Measurements from ENCODE around the gene ENAH. TPM values are rescaled to one million over a fixed set of nuclear protein-coding genes. Genes with fewer than 3 reads are reported as not detected.

Gene ENAH
- total RNA-seq, 1 experiment from 2014 or later: 100 TPM

DNA sequence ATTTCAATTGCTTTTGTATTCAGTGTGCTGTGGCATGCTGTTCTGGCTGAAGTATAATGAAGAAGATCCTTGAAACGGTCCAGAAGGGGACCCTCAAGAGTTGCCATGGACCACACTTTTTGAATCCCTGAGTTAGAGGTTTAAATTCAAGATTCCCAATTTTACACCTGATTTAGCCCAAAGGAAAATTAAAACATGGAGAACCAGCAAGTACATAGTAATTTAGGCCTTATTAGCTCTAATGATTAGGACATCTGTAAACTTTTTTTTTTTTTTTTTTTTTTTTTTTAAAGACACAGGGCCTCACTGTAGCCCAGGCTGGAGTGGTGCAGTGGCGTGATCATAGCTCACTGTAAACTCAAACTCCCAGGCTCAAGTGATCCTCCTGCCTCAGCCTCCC is 107.3 kb downstream of the ENAH start:
- Histone ChIP-seq H3K27me3 (ENCODE audit: insufficient read depth, low read length) (no peaks in the 10 kb centered on the region), H3K4me2 (ENCODE audit: low read length) (no peak overlapping the region), H3K27ac (ENCODE audit: low read depth, low read length) (no peak overlapping the region), H3K36me3 (ENCODE audit: control insufficient read depth in 1 of 2, insufficient read depth in 2 of 2, low read length in 2 of 2) (no peaks in the 10 kb centered on the region), H3K4me3 (replicated peaks in 1 of 2; ENCODE audit: low read depth in 1 of 2, low read length in 2 of 2) (no peak overlapping the region), H3K4me1 (ENCODE audit: control insufficient read depth in 1 of 2, insufficient read depth in 2 of 2, low read length in 2 of 2) (no peaks in the 10 kb centered on the region), H4K20me1 (ENCODE audit: insufficient read depth) (no peaks in the 10 kb centered on the region), H3K9me3 (ENCODE audit: control insufficient read depth in 1 of 2, insufficient read depth in 1 of 2, low read depth in 1 of 2, low read length in 2 of 2) (no peaks in the 10 kb centered on the region), H3K9me2 (ENCODE audit: insufficient read depth) (no peaks in the 10 kb centered on the region), H3K9ac (ENCODE audit: low read length) (no peak overlapping the region), H3K79me2 (ENCODE audit: insufficient read depth, low read length) (peaks cover 8% of the 10 kb centered on the region), H2AFZ (ENCODE audit: low read depth, low read length, poor library complexity, severe bottlenecking) (no peak overlapping the region)
- intact Hi-C loops (cut with micrococcal nuclease): no loop called here
- no TSS peak for BruUV-seq (replicated peaks)
- ATAC-seq (no peak), DNase-seq (ENCODE audit: low read depth, low spot score) (no peak)
- TF ChIP-seq, protein P1, sequence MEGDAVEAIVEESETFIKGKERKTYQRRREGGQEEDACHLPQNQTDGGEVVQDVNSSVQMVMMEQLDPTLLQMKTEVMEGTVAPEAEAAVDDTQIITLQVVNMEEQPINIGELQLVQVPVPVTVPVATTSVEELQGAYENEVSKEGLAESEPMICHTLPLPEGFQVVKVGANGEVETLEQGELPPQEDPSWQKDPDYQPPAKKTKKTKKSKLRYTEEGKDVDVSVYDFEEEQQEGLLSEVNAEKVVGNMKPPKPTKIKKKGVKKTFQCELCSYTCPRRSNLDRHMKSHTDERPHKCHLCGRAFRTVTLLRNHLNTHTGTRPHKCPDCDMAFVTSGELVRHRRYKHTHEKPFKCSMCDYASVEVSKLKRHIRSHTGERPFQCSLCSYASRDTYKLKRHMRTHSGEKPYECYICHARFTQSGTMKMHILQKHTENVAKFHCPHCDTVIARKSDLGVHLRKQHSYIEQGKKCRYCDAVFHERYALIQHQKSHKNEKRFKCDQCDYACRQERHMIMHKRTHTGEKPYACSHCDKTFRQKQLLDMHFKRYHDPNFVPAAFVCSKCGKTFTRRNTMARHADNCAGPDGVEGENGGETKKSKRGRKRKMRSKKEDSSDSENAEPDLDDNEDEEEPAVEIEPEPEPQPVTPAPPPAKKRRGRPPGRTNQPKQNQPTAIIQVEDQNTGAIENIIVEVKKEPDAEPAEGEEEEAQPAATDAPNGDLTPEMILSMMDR (IDR thresholded peaks at IDR 0.05 in 2 of 3, conservative IDR thresholded peaks at IDR 0.05 in 1 of 3; ENCODE audit: borderline replicate concordance in 1 of 3, insufficient read depth in 1 of 3, low read depth in 2 of 3, low read length in 2 of 3): no peak
- TF ChIP-seq FOSL1 (IDR thresholded peaks at IDR 0.05; ENCODE audit: low read depth) (no peak), TCF7L2 (IDR thresholded peaks at IDR 0.05; ENCODE audit: borderline replicate concordance, extremely low read depth, insufficient read depth, insufficient read length) (no peak), CBX3 (IDR thresholded peaks at IDR 0.05; ENCODE audit: low read depth) (no peak), EZH2phosphoT487 (IDR thresholded peaks at IDR 0.05; ENCODE audit: borderline replicate concordance) (no peak), SRF (IDR thresholded peaks at IDR 0.05; ENCODE audit: low read depth) (no peak), ZNF274 (IDR thresholded peaks at IDR 0.05; ENCODE audit: low read depth, low read length) (no peak), ELF1 (IDR thresholded peaks at IDR 0.05; ENCODE audit: borderline replicate concordance, low read depth) (no peak), EZH2 (IDR thresholded peaks at IDR 0.05) (no peak), JUND (IDR thresholded peaks at IDR 0.05) (no peak), POLR2A (IDR thresholded peaks at IDR 0.05; ENCODE audit: borderline replicate concordance, extremely low read depth, insufficient read depth, insufficient read length) (no peak), POLR2AphosphoS5 (IDR thresholded peaks at IDR 0.05; ENCODE audit: low read depth, low read length) (no peak), YY1 (IDR thresholded peaks at IDR 0.05; ENCODE audit: extremely low read depth, insufficient replicate concordance, low read depth, low read length) (no peak), CEBPB (IDR thresholded peaks at IDR 0.05; ENCODE audit: low read depth) (no peak), SP1 (IDR thresholded peaks at IDR 0.05; ENCODE audit: low read depth) (no peak), SIN3A (IDR thresholded peaks at IDR 0.05; ENCODE audit: low read depth) (no peak)
- TF ChIP-seq, protein P2, sequence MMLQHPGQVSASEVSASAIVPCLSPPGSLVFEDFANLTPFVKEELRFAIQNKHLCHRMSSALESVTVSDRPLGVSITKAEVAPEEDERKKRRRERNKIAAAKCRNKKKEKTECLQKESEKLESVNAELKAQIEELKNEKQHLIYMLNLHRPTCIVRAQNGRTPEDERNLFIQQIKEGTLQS (IDR thresholded peaks at IDR 0.05): no peak
- TF ChIP-seq, protein P3, sequence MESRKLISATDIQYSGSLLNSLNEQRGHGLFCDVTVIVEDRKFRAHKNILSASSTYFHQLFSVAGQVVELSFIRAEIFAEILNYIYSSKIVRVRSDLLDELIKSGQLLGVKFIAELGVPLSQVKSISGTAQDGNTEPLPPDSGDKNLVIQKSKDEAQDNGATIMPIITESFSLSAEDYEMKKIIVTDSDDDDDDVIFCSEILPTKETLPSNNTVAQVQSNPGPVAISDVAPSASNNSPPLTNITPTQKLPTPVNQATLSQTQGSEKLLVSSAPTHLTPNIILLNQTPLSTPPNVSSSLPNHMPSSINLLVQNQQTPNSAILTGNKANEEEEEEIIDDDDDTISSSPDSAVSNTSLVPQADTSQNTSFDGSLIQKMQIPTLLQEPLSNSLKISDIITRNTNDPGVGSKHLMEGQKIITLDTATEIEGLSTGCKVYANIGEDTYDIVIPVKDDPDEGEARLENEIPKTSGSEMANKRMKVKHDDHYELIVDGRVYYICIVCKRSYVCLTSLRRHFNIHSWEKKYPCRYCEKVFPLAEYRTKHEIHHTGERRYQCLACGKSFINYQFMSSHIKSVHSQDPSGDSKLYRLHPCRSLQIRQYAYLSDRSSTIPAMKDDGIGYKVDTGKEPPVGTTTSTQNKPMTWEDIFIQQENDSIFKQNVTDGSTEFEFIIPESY (IDR thresholded peaks at IDR 0.05; ENCODE audit: extremely low read depth, insufficient replicate concordance, low read length): no peak
- TF ChIP-seq, protein P4, sequence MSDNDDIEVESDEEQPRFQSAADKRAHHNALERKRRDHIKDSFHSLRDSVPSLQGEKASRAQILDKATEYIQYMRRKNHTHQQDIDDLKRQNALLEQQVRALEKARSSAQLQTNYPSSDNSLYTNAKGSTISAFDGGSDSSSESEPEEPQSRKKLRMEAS (IDR thresholded peaks at IDR 0.05): no peak
- TF ChIP-seq, protein P5, sequence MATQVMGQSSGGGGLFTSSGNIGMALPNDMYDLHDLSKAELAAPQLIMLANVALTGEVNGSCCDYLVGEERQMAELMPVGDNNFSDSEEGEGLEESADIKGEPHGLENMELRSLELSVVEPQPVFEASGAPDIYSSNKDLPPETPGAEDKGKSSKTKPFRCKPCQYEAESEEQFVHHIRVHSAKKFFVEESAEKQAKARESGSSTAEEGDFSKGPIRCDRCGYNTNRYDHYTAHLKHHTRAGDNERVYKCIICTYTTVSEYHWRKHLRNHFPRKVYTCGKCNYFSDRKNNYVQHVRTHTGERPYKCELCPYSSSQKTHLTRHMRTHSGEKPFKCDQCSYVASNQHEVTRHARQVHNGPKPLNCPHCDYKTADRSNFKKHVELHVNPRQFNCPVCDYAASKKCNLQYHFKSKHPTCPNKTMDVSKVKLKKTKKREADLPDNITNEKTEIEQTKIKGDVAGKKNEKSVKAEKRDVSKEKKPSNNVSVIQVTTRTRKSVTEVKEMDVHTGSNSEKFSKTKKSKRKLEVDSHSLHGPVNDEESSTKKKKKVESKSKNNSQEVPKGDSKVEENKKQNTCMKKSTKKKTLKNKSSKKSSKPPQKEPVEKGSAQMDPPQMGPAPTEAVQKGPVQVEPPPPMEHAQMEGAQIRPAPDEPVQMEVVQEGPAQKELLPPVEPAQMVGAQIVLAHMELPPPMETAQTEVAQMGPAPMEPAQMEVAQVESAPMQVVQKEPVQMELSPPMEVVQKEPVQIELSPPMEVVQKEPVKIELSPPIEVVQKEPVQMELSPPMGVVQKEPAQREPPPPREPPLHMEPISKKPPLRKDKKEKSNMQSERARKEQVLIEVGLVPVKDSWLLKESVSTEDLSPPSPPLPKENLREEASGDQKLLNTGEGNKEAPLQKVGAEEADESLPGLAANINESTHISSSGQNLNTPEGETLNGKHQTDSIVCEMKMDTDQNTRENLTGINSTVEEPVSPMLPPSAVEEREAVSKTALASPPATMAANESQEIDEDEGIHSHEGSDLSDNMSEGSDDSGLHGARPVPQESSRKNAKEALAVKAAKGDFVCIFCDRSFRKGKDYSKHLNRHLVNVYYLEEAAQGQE (IDR thresholded peaks at IDR 0.05; ENCODE audit: low read depth): no peak
- ChIA-PET CTCF (interaction anchor here (0.8 kb wide), 1 partner anchor 8 kb away, joined by 4 read pairs; no protein-coding TSS in a partner anchor), RAD21 (ENCODE audit: low non-redundant PET in 1 of 2, low total read pairs in 2 of 2, uncharacterized antibody in 2 of 2, unreplicated experiment in 2 of 2) (interaction anchor here in 1 of 2 experiments (0.6 kb wide), 1 partner anchor 1837 kb away, joined by 3 read pairs; no protein-coding TSS in a partner anchor), POLR2A (no interaction called here)
